ENCODE measurements around the gene CAPN8.

Gene CAPN8

DNA sequence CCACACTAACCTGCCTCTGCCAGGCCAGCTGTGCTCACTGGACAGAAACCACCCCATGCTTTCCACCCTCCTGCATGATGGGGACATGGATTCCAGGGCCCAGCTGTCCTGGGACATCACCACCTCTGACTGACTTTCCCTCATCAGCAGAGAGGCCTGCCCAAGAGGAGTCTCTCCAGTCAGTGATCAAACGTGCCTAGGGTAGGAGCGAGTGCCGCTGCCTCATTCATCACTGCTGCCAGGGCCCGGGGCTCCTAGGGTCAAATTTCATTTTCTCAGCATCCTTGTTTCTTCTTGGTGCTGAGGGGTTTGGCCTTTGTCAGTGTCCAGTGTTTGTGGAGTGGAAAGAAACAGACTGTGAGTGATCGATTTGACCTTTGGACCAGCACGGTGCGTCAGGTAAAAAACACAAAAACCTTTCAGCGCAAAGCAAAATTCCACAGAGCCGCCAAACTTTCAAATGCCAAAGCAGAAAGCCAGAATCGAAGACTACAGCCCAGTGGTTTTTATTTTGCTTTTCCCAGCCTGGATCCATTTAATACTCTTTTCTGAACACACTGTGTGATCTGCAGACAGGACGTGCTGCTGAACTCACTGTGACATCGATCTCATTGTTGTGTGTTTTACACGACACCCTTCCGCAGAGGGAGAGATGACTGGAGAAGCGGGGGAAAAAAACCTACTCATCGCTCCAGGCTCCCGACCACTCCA, 43.2 kb downstream of the CAPN8 start:
- H3K27ac ChIP-seq: no peak overlapping the region
- DNase-seq: no peak
- no peaks in the 10 kb centered on the region for H3K36me3 ChIP-seq
- no peak overlapping the region for H3K4me3 ChIP-seq (ENCODE audit: low read depth, low read length)
- H3K9me3 ChIP-seq (ENCODE audit: severe bottlenecking): no peaks in the 10 kb centered on the region
- no peak for TF ChIP-seq CTCF (IDR thresholded peaks at IDR 0.05; ENCODE audit: low read depth, low read length)
- H3K27me3 ChIP-seq (ENCODE audit: insufficient read depth, low read depth, severe bottlenecking): no peaks in the 10 kb centered on the region

GRCh38 chr1:223621312-223621734, 44.2 kb downstream of the CAPN8 start:
- Histone ChIP-seq H3K4me3 (ENCODE audit: low read depth, low read length) (no peak overlapping the region), H3K9me3 (ENCODE audit: severe bottlenecking) (no peaks in the 10 kb centered on the region), H3K27me3 (ENCODE audit: insufficient read depth, low read depth, severe bottlenecking) (no peaks in the 10 kb centered on the region), H3K36me3 (no peaks in the 10 kb centered on the region), H3K27ac (no peak overlapping the region)
- TF ChIP-seq CTCF (IDR thresholded peaks at IDR 0.05; ENCODE audit: low read depth, low read length): no peak
- no peak for DNase-seq

DNA sequence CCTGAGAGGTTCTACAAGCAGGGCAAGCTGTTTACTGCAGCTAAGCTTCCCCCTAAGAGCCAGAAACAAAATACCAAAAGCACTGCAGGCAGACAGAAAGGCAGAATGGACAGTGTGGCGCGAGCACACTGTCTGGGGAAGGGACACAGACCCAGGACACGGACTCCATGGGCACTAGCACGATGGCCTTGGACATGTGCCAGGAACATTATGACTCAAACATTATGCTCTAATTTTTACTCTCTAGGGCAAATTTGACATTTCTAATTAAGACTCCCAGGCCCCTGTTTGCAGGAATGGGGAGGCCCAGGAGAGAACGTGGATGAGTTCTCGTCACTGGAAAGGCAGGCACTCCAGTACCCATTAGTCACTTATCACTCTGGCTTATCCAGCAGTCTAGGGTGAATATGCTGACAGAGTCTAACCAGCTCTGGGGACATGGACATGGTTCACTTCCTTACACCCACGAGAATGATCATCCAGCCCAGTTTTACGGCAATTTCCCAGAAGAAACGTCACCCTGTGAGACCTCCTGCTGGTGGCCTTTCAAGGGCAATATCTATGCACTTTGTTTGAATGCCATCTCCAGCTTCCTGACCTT, 45.1 kb downstream of the CAPN8 start:
- TF ChIP-seq CTCF (IDR thresholded peaks at IDR 0.05; ENCODE audit: low read depth, low read length): no peak
- DNase-seq: no peak
- no peaks in the 10 kb centered on the region for H3K36me3 ChIP-seq
- H3K27me3 ChIP-seq (ENCODE audit: insufficient read depth, low read depth, severe bottlenecking): no peaks in the 10 kb centered on the region
- no peak overlapping the region for H3K27ac ChIP-seq
- H3K4me3 ChIP-seq (ENCODE audit: low read depth, low read length): no peak overlapping the region
- no peaks in the 10 kb centered on the region for H3K9me3 ChIP-seq (ENCODE audit: severe bottlenecking)

GRCh38 chr1:223618680-223619079, 46.8 kb downstream of the CAPN8 start:
- no peak for DNase-seq
- no peak overlapping the region for H3K4me3 ChIP-seq (ENCODE audit: low read depth, low read length)
- no peaks in the 10 kb centered on the region for H3K27me3 ChIP-seq (ENCODE audit: insufficient read depth, low read depth, severe bottlenecking)
- TF ChIP-seq CTCF (IDR thresholded peaks at IDR 0.05; ENCODE audit: low read depth, low read length): no peak
- H3K36me3 ChIP-seq: no peaks in the 10 kb centered on the region
- H3K9me3 ChIP-seq (ENCODE audit: severe bottlenecking): no peaks in the 10 kb centered on the region
- H3K27ac ChIP-seq: no peak overlapping the region

DNA sequence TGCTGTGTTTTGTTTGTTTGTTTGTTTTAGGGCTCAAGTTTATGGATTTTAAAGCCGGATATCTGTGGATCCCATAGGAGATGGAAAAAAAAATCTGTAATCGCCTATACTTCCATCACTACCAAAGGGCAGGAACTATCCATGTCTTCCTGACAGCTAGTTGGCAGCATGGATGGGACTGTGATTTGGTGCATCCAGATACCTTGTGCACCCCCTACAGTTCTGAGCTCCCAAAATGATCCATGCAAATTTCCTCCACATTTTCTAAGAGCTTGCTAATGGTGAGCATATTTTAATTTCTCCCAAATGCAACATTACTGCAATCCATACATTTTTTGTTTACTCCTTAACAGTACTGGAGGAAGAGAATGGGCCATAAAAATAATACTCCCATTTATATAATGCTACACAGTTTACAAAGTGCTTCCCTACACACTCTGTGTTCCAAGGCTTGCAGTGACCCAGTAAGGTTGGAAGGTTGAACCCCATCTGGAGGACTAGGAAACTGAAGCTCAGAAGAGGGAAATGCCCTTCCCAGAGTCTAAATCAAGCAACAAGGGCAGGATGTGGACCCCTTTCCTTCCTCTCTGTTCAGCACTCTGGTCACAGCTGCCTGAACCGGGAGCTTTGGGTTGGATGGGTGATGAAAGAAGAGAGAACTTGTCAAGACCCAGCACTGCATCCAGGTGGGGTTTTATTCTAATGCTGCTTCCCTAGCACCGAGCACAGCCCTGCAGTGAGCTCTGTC, 48.0 kb downstream of the CAPN8 start:
- Histone ChIP-seq H3K36me3 (no peaks in the 10 kb centered on the region), H3K4me3 (ENCODE audit: low read depth, low read length) (no peak overlapping the region), H3K27ac (no peak overlapping the region), H3K9me3 (ENCODE audit: severe bottlenecking) (no peaks in the 10 kb centered on the region), H3K27me3 (ENCODE audit: insufficient read depth, low read depth, severe bottlenecking) (no peaks in the 10 kb centered on the region)
- TF ChIP-seq CTCF (IDR thresholded peaks at IDR 0.05; ENCODE audit: low read depth, low read length): no peak
- DNase-seq: no peak

Data from WERI-Rb-1 (cell line).